Activated CD4-positive, alpha-beta memory T cell treated with anti-CD3 and anti-CD28 coated beads for 36 hours (primary cell): ENCODE results near the gene FGF18. TPM values are rescaled to one million over a fixed set of nuclear protein-coding genes. Genes with fewer than 3 reads are reported as not detected.

ENCODE experiments used
- CTCF ChIA-PET: fragments of 350-600 bp; sonication (Branson Sonifier 250); formaldehyde crosslinking; loops from one replicate; lab custom pipeline; 2021; ENCODE audit warnings: antibody characterized with exemption, inconsistent platforms; lab: Charles Lee
- POLR2A ChIA-PET: fragments of 350-600 bp; sonication (Branson Sonifier 250); formaldehyde crosslinking; loops from one replicate; lab custom pipeline; 2021; ENCODE audit warnings: antibody characterized with exemption; lab: Charles Lee
- DNase-seq: peaks from one replicate; pipeline ENCODE4 v3.0.0-alpha.2; 2020
- H3K27ac Mint-ChIP-seq: one replicate; pipeline ENCODE4 v1.8.0; 2021; ENCODE audit warnings: mixed read lengths
- H3K27me3 Mint-ChIP-seq: one replicate; pipeline ENCODE4 v1.8.0; 2021; ENCODE audit warnings: mixed read lengths
- H3K36me3 Mint-ChIP-seq: one replicate; pipeline ENCODE4 v1.8.0; 2021; ENCODE audit warnings: mixed read lengths
- H3K4me1 Mint-ChIP-seq: one replicate; pipeline ENCODE4 v1.8.0; 2021; ENCODE audit warnings: low read depth, mixed read lengths
- H3K4me3 Mint-ChIP-seq: one replicate; pipeline ENCODE4 v1.8.0; 2021; ENCODE audit warnings: mild to moderate bottlenecking, mixed read lengths
- H3K9me3 Mint-ChIP-seq: one replicate; pipeline ENCODE4 v1.8.0; 2021; ENCODE audit warnings: mixed read lengths
- intact Hi-C: fragments of 100-400 bp; cut with micrococcal nuclease; formaldehyde crosslinking; loops from one replicate; pipeline ENCODE4 v1.15.1; 2023
- total RNA-seq, 2 experiments: library from RNA; stranded (reverse); gene quantifications; one replicate each; pipeline ENCODE4 v1.2.3, GENCODE V29; 2021

Gene FGF18
- total RNA-seq, 2 experiments from 2014 or later = 0.10 TPM; not detected in 1

DNA sequence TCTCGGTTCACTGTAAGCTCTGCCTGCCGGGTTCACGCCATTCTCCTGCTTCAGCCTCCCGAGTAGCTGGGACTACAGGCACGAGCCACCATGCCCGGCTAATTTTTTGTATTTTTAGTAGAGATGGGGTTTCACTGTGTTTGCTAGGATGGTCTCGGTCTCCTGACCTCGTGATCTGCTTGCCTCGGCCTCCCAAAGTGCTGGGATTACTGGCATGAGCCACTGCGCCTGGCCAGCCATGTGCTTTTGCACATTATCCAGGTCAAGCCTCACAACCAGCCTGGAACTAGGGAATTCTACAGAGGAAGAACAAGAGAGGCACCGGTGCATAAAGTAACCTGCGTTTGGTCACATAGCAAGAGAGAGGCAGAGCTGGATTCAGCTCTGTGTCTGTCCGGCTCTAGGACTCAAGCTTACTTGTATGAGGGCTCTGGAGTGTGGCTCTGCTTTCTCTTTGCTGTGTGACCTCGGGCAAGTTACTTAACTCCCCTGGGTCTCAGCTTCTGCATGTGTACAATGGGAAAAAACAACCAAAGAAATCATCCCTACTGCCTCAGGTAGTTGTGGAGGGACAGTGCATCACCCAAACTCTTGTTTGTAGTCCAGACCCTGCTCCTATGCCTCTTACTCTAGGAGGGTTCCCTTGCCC lies 6.3 kb downstream of the FGF18 start:
- ChIA-PET POLR2A (no interaction called here), CTCF (interaction anchor here (1.1 kb wide), 1 partner anchor 634 kb away, joined by 3 read pairs; no protein-coding TSS in a partner anchor)
- no peaks in the 10 kb centered on the region for H3K36me3 Mint-ChIP-seq
- no peaks in the 10 kb centered on the region for H3K4me1 Mint-ChIP-seq
- no peaks in the 10 kb centered on the region for H3K9me3 Mint-ChIP-seq
- no peak overlapping the region for H3K27ac Mint-ChIP-seq
- DNase-seq = no peak
- peaks cover 10% of the 10 kb centered on the region for H3K27me3 Mint-ChIP-seq
- no peak overlapping the region for H3K4me3 Mint-ChIP-seq
- intact Hi-C loops = no loop called here

GRCh38 chr5:171426266-171426665 lies 6.8 kb downstream of the FGF18 start:
- H3K36me3 Mint-ChIP-seq = no peaks in the 10 kb centered on the region
- POLR2A ChIA-PET = no interaction called here
- CTCF ChIA-PET = no interaction called here
- H3K4me3 Mint-ChIP-seq = no peak overlapping the region
- H3K9me3 Mint-ChIP-seq = no peaks in the 10 kb centered on the region
- intact Hi-C loops = no loop called here
- H3K4me1 Mint-ChIP-seq = no peaks in the 10 kb centered on the region
- peaks cover 5% of the 10 kb centered on the region for H3K27me3 Mint-ChIP-seq
- H3K27ac Mint-ChIP-seq = no peak overlapping the region
- DNase-seq = no peak

GRCh38 chr5:171426680-171427079 lies 7.2 kb downstream of the FGF18 start:
- ChIA-PET CTCF (no interaction called here), POLR2A (no interaction called here)
- no peak for DNase-seq
- Mint-ChIP-seq H3K36me3 (no peaks in the 10 kb centered on the region), H3K4me3 (no peak overlapping the region), H3K27ac (no peak overlapping the region), H3K4me1 (no peaks in the 10 kb centered on the region), H3K9me3 (no peaks in the 10 kb centered on the region), H3K27me3 (peaks cover 1% of the 10 kb centered on the region)
- intact Hi-C loops = no loop called here

- DNase-seq = no peak
- CTCF ChIA-PET = no interaction called here
- no peaks in the 10 kb centered on the region for H3K27me3 Mint-ChIP-seq
- no peak overlapping the region for H3K4me3 Mint-ChIP-seq
- POLR2A ChIA-PET = no interaction called here
- no peaks in the 10 kb centered on the region for H3K4me1 Mint-ChIP-seq
- H3K27ac Mint-ChIP-seq = no peak overlapping the region
- H3K9me3 Mint-ChIP-seq = no peaks in the 10 kb centered on the region
- intact Hi-C loops = no loop called here
- no peaks in the 10 kb centered on the region for H3K36me3 Mint-ChIP-seq
Measured at GRCh38 chr5:171427318-171428167, 8.1 kb downstream of the FGF18 start.

- no peaks in the 10 kb centered on the region for H3K9me3 Mint-ChIP-seq
- no peak for DNase-seq
- ChIA-PET POLR2A (no interaction called here), CTCF (no interaction called here)
- H3K4me1 Mint-ChIP-seq = no peaks in the 10 kb centered on the region
- no peak overlapping the region for H3K4me3 Mint-ChIP-seq
- no peaks in the 10 kb centered on the region for H3K36me3 Mint-ChIP-seq
- H3K27ac Mint-ChIP-seq = no peak overlapping the region
- no peaks in the 10 kb centered on the region for H3K27me3 Mint-ChIP-seq
- intact Hi-C loops = no loop called here
Measured at GRCh38 chr5:171428168-171428696, 8.8 kb downstream of the FGF18 start.

DNA sequence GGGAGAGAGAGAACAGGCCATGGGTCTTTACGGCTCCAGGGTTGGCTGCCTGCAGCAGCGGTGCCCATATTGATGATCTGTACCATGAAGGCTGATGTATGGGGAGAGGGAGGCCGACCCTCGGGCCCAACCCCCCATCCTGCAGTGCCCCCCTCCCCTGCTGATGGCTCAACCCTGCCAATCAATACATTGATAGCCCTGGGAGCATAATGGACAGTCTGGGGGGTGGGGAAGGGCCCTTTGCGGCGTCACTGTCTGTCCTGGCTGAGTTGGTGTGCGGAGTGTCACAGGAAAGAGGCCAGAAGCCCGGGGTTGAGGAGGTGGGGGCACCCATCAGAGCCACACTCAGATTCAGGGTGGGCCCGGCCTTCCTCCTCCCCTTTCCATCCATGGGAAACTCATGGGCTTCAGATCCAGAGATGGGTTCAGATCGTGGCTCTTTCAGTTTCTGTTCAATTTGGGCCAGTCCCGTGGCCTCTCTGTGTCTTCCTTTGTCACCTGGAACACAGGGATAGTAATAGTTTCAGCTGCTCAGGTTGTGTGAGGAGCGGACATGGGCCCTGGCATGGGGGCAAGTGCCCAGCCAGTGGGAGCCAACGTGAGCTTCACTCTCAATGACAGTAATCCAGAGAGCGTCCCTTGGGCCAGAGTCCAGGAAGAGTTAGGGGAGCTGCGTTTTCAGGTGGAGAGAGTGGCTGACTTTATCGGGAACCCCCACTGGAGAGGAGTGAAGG lies 9.5 kb downstream of the FGF18 start:
- Mint-ChIP-seq H3K27me3 (no peaks in the 10 kb centered on the region), H3K9me3 (no peaks in the 10 kb centered on the region), H3K4me3 (no peak overlapping the region), H3K27ac (no peak overlapping the region), H3K36me3 (no peaks in the 10 kb centered on the region), H3K4me1 (no peaks in the 10 kb centered on the region)
- DNase-seq = no peak
- ChIA-PET POLR2A (no interaction called here), CTCF (interaction anchor here (0.8 kb wide), 1 partner anchor 482 kb away, joined by 4 read pairs; no protein-coding TSS in a partner anchor)
- intact Hi-C loops = no loop called here

- no peak for DNase-seq
- H3K9me3 Mint-ChIP-seq = no peaks in the 10 kb centered on the region
Measured at GRCh38 chr5:171429543-171429910, 10.1 kb downstream of the FGF18 start.

GRCh38 chr5:171431251-171431777 lies 11.9 kb downstream of the FGF18 start:
- H3K27me3 Mint-ChIP-seq = no peaks in the 10 kb centered on the region
- POLR2A ChIA-PET = no interaction called here
- CTCF ChIA-PET = interaction anchor here (1.3 kb wide), 1 partner anchor 13 kb away, joined by 3 read pairs; no protein-coding TSS in a partner anchor
- no peaks in the 10 kb centered on the region for H3K9me3 Mint-ChIP-seq
- H3K36me3 Mint-ChIP-seq = no peaks in the 10 kb centered on the region
- H3K4me3 Mint-ChIP-seq = no peak overlapping the region
- intact Hi-C loops = no loop called here
- no peak overlapping the region for H3K27ac Mint-ChIP-seq
- DNase-seq = no peak
- no peaks in the 10 kb centered on the region for H3K4me1 Mint-ChIP-seq

More at GRCh38 chr5:171429543-171429910, 10.1 kb downstream of the FGF18 start:
- Mint-ChIP-seq H3K4me1 (no peaks in the 10 kb centered on the region), H3K27ac (no peak overlapping the region), H3K4me3 (no peak overlapping the region), H3K27me3 (no peaks in the 10 kb centered on the region), H3K36me3 (no peaks in the 10 kb centered on the region)
- POLR2A ChIA-PET = no interaction called here
- CTCF ChIA-PET = interaction anchor here (0.8 kb wide), 1 partner anchor 481 kb away, joined by 4 read pairs; no protein-coding TSS in a partner anchor
- intact Hi-C loops = no loop called here

- Mint-ChIP-seq H3K4me1 (no peaks in the 10 kb centered on the region), H3K9me3 (no peaks in the 10 kb centered on the region)
Measured at GRCh38 chr5:171432076-171432475, 12.6 kb downstream of the FGF18 start.

DNA sequence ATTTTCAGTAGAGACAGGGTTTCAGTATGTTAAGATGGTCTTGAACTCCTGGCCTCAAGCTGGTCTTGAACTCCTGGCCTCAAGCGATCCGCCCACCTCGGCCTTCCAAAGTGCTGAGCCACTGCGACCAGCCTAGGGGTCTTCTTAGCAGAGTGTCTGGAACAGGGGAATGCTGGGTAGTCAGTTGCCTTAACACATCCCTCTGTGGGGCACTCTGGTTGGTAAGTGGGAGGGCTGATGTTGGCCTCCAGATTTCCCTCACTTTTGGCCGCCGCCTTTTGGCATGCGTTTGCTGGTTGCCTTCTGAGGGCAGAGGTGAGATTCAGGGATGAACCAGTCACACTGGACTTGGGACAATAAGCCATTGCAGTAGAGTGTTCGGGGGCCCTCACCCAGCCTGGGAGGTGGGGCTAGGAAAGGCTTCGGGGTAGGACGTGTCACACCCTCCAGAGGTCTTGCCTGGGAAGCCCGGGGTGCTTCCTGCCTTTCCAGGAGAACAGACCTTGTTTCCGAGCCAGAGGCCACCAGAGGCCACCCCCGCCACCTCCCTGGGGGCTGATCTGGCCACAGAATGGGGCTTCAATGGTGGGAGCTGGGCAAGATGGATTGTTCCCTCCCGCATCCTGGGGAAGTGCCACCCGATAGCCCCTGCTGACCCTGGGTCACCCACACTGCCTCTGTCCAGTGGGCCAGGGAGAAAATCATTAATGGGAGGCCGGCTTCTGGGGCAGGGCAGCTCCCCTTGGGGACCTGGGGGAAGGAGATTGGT lies 13.3 kb downstream of the FGF18 start:
- Mint-ChIP-seq H3K4me1 (no peaks in the 10 kb centered on the region), H3K36me3 (no peaks in the 10 kb centered on the region), H3K27me3 (no peaks in the 10 kb centered on the region), H3K4me3 (no peak overlapping the region), H3K9me3 (no peaks in the 10 kb centered on the region), H3K27ac (no peak overlapping the region)
- CTCF ChIA-PET = no interaction called here
- DNase-seq = no peak
- POLR2A ChIA-PET = no interaction called here
- intact Hi-C loops = no loop called here

More at GRCh38 chr5:171432076-171432475, 12.6 kb downstream of the FGF18 start:
- H3K36me3 Mint-ChIP-seq = no peaks in the 10 kb centered on the region
- H3K27ac Mint-ChIP-seq = no peak overlapping the region
- no peak overlapping the region for H3K4me3 Mint-ChIP-seq
- POLR2A ChIA-PET = no interaction called here
- intact Hi-C loops = no loop called here
- no peaks in the 10 kb centered on the region for H3K27me3 Mint-ChIP-seq
- DNase-seq = no peak
- CTCF ChIA-PET = interaction anchor here (1.3 kb wide), 1 partner anchor 14 kb away, joined by 3 read pairs; no protein-coding TSS in a partner anchor

- Mint-ChIP-seq H3K4me3 (no peak overlapping the region), H3K9me3 (no peaks in the 10 kb centered on the region), H3K4me1 (no peaks in the 10 kb centered on the region), H3K27ac (no peak overlapping the region), H3K36me3 (no peaks in the 10 kb centered on the region), H3K27me3 (no peaks in the 10 kb centered on the region)
- ChIA-PET POLR2A (no interaction called here), CTCF (no interaction called here)
- intact Hi-C loops = no loop called here
- no peak for DNase-seq
Measured at GRCh38 chr5:171433352-171433698, 13.9 kb downstream of the FGF18 start.
